Hematopoietic multipotent progenitor cell (in vitro differentiated cells): ENCODE results near the gene PLGRKT. TPM values are rescaled to one million over a fixed set of nuclear protein-coding genes. Genes with fewer than 3 reads are reported as not detected.
"Not testable (repeated sequence)": the region's sequence is repeated elsewhere in the genome, so short reads cannot be mapped to it uniquely, and the experiment has no call there.

Experiments
- DNase-seq, 3 donors: peaks; one replicate each; pipeline ENCODE4 v3.0.0-alpha.2; 2011 to 2015; ENCODE audit warnings: low read depth in 2 of 3, low spot score in 2 of 3
- total RNA-seq: library from RNA; depleted of rRNA; stranded (reverse); fragments of >200 nt; gene quantifications from one replicate; pipeline ENCODE4 v1.2.3, GENCODE V29; 2012

The PLGRKT gene
- total RNA-seq, 1 donor: 3.8 TPM

DNA sequence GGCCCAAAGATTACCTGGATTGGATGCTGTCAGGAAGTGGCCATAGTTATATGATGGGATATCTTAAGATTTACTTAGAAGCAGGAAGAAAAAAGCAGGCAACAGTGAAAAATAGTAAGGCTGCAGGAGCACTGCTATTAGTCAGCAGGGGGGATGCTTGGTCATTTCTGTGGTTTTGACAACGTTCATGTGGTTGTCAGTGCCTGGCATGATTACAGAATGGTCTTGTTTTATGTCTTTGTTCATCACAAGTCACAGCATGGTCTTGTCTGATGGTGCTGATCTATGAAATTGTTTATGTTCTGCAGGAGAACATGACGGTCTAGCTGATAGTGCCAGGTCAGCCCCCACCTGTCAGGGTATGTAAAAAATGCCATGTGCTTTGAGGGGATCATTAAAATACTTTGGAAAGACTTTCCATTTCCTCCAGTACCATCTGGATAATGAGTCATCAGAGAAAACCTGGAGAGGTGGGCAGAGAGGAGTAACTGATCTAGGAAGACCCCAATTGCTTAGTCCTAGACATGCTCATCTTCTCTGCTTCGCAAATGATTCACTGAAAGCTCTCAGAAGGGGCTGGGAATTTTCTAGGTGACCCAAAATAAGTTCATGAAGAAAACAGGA is 48.5 kb downstream of the PLGRKT start:
- peak in 2 of 3 donors; percentile 69 to 83 for DNase-seq

DNA sequence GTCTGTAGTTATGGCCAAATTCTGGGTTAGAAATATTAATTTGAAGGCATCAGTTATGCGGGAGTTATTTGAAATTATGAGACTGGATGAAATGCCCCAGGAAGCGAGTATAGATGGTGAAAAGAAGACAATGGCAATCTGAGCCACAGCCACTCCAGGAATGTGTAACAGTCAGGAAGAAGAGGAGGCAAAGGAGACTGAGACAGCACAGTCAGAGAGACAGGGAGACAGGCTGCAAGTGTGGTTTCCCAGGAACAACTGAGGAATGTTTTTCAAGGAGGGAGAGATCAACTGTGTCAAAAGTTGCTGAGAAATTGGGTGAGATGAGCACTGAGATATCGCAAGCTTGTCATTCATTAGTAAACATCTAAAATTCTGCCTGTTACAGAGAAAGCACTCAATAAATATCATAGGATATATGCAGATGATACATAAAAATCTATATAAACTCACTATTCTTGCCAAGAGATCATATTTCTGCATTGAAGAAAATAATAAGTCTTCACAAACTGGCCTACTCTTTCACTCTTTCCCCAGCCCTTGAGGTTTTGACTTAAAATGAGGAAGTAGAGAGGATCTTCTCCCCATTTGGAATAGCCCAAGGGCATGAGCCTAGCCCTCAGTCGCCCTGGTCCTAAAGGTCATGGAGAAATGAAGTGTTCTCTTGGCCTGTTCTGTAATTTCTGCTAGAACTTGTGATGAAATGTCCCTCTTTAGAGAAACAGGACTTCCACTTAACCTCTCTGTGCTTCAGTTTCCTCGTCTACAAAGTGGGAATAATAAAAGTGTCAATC is 49.5 kb downstream of the PLGRKT start:
- DNase-seq: peak in 1 of 3 donors; percentile 31

DNA sequence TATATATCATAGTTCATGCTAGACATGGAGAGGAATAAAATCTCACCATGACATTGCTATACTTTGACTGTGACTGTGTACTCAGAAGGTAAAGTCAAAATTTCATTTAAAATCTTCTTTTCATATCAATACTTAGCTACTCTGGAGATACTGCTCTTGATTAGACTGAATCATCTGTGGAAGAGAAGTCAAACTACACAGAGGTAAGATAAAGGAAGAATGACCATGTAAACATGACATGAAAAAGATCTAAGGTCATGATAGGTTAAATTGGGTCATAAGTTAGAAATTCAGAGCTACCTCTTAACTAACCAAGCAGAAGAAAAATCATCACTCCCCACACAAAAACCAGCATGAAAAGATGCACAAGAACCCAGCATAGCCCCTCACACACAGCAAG is 53.3 kb downstream of the PLGRKT start:
- DNase-seq: no peak

DNA sequence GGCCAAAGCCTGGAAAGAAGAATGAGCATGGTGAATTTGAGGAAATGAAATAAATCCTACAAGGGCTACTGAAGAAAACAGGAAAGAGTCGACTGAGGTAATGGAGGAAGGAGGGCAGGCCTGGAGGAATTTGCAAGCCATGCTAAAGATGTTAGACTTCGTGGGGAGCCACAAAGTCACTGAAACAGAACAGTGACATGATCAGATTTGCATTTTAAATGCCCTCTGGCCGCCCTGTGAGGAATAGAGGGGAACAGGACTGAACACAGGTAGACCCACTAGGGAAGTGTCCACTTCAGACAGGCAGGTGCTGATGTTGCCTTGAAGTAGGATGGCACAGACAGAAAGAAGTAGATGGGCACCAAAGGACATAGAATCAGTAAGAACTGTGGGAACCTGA is 55.2 kb downstream of the PLGRKT start:
- DNase-seq: no peak

DNA sequence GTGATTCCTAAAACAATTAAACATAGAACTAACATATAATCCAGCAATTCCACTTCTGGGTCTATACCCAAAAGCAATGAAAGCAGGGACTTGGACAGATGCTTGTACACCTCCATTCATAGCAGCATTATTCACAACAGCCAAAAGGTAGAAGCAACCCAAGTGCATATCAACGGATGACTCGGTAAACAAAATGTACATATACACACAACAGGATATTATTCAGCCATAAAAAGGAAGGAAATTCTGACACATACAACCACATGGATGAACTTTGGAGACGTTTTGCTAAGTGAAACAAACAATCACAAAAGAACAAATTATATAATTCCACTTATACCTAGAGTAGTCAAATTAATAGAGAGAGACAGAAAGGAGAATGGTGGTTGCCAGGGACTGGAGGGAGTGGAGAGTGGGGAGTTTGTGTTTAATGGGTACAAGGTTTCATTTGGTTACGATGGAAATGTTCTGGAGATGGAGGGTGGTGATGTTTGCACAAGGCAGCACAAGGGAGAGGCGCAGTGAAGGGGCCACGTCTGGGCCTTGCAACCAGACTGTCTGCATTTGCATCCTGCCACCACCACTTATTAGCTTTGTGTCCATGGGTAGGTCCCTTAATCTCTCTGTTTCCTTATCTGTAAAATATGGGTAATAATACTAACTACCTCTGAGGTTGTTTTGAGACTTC is 61.8 kb downstream of the PLGRKT start:
- DNase-seq: peak in 1 of 3 donors; percentile 7

DNA sequence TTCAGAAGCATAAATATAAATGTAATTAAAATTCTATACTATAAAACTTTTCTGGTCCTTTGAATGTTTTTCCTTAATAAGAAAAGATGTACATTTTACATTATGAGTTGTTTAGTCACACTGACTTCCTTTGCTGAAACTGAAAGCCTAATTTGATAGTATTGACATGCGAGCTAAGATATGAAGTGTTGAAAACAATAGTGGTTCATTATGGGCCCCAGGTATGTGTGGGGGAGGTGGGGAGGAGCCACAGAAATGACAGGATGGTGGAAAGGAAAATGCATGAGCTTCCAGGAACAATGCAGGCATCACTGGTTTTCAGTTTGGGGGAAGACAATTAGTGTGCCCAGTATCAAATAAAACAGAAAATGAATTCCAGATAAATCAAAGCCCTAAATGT is 62.6 kb downstream of the PLGRKT start:
- no peak for DNase-seq

DNA sequence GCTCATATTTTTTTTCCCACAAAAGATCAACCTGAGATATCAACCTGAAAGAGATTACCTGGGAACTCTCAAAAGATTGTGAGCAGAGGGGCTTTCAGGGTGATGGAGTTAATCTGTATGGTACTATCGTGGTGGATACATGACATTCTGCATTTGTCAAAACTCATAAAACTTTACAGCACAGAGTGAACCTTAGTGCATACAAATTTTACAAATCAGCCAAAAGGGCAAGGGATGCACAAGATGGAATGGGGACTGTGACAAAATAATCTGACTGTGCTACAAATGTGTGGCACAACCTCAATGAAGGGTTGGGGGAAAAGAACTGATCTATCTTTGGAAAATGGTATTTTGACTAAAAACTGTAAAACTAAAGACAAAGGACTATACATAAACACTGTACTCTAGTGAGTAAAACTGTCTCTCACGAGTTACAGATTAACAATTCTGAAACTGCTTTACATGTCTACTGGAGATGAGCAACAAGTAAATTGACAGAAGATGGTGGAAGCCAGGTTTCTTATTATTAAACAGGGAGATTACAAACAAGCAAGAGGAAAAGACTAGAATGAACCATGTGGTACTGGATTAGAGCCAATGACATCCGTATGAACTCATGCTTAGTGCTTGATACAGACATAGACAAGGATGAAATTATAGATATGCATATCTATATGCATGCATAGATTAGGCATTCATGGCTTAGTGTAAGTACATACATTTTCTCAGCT is 73.3 kb downstream of the PLGRKT start:
- DNase-seq: no peak

DNA sequence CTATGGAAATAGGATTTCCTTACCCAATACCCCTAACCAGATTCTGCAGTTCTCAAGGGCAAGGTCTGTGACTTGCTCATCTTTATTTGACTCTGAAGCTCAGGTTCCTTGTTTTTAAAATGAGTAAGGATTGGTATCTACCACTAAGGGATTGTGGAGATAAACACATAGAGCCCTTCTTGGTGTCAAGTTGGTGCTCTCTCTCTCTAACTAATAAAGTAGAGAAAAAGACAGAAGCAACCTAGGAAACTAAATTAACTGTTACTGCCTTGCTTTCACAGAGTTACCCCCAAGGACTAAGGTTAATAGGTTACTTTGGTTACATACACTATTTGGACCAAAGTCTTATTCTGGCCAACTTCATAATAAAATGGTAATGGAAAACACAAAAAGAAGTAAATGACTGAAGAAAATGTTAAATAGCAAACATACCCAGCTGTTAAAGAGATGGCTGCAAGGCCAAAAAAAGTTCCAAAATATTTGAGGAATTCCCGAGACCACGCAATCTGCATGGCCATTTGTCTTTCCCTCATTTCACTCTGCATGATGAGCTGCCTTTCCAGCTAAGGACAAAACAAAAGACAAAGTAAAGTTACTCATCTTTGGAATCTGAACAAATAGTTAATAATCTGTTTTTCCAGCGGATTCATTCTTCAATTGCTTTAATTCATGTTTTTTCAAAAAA is 76.3 kb downstream of the PLGRKT start:
- no peak for DNase-seq

DNA sequence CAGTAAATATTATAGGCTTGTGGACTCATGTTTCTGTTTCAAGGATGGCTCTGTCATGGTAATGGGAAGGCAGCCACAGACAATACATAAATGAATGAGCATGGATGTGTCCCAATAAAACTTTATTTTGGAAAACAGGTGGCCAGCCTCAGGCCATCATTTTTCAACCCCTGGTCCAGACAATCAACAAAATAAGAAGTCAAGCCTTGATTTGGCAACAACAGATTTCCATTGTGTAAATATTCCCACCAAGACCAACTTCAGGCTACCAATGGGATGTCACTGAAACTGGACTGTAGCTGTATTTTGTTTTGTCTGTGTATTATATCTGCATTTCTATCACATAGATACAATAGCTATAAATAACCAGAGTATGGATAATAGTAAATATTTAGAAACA is 77.4 kb downstream of the PLGRKT start:
- no peak for DNase-seq

DNA sequence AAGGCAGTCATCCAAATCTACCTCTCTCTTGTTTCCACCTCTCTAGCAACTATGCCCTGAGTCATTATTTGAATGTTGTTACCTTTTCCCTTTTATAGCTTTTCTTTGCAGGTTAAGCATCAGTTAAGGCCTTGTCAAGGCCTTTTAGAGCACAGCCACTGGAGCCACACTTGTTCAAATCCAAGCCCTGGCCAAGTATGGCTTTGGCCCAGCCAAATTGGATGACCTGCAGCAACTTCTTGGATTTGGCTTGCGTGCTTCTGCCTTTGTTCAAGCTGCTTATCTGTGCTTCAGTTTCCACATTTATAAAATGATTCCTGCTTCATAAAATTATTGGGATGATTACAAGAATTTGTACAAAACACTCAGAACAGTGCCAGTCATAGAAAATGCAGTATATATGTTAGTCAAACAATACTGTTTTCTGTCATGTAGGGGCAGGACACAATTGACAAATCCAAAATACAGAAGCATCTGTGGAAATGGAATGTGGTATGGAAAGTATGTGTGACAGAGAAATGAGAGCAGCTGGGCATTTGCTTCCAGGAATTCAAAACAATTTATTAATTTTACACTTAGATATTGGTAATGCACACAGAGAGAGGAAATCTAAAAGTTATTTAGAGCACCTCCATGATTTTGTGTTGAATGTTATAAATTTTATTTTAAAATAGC is 80.2 kb downstream of the PLGRKT start:
- DNase-seq: no peak

DNA sequence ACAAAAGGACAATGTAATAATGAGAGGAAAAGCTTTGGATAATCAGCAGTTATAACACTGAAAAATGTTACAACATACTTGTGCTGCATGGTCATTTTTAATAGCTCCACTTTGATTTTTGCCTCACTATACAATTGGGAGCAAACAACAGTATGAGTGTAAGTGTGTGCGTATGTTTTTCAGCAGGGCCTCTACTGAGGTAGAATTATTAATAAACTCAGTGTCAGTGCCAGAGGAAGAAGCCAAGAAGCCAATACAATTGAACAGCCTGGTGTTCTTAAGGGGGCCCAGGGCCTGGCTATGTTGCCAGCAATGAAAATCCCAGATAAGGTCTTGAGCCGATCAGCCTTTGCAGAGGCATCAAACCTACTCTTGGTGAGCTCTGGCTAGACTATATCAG is 81.9 kb downstream of the PLGRKT start:
- DNase-seq: no peak

DNA sequence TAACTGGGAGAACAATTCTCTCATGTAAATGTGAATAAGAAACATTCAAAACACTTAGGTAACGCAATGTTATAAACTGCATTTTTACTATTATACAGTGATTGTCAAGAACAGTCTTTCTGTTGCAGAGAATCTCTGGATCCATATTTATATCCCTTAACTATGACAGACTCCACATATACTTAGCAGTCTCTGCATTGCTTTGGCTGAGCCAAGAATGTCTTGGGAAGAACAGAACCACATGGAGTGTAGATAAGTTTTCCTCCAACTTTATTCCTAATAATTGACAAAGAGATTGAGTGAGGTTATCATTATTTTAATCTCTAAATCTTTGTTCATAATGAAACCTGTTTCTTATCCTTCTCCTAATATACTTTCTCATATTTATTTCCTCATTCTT is 82.5 kb downstream of the PLGRKT start:
- no peak for DNase-seq

DNA sequence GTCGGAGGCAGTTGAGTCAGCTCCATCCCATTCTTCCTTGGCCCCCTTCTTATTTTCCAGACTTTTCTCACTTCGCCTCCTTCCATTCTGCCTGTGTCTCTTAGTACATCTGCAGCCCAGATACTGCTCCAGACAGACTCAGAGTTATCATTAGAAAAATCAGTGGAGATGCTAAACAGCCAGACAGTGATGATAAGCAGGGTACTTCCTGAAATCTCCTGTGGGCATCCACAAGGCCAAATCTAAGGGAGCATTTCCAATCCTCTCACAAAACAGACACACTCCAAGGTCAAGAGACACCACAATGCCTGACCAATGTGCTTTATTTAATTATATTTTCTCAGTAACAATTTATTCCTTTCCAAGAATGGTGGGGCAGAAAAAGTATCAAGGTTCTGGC is 83.5 kb downstream of the PLGRKT start:
- DNase-seq: no peak

DNA sequence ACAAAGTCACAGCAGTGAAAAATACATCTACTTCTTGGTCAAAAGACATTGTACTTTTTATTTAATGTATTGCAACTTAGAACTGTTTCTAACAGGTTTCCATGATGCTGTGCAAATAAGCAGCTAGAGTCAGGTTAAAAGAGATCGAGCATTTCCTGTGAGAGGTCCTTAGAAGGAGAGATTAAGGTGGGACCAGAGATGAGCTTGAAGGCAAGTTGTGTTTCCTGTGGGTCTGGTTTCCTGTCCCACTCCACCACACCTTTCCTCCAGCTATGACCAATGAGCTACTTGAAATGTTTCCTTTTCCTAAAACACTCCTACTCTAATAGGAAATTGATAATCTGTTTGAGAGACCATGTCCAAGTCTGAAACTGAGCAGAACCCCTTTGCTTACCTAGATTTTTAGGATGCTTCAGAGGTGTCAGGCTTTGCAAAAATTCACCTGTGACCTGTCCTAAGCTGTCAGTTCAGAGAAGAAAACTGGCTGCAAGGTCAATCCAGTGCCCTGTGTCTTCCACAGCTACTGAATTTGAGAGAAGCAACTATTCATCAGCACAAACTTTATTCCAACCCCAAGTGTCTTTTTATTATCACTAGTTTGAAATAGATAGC is 85.0 kb downstream of the PLGRKT start:
- no peak for DNase-seq

DNA sequence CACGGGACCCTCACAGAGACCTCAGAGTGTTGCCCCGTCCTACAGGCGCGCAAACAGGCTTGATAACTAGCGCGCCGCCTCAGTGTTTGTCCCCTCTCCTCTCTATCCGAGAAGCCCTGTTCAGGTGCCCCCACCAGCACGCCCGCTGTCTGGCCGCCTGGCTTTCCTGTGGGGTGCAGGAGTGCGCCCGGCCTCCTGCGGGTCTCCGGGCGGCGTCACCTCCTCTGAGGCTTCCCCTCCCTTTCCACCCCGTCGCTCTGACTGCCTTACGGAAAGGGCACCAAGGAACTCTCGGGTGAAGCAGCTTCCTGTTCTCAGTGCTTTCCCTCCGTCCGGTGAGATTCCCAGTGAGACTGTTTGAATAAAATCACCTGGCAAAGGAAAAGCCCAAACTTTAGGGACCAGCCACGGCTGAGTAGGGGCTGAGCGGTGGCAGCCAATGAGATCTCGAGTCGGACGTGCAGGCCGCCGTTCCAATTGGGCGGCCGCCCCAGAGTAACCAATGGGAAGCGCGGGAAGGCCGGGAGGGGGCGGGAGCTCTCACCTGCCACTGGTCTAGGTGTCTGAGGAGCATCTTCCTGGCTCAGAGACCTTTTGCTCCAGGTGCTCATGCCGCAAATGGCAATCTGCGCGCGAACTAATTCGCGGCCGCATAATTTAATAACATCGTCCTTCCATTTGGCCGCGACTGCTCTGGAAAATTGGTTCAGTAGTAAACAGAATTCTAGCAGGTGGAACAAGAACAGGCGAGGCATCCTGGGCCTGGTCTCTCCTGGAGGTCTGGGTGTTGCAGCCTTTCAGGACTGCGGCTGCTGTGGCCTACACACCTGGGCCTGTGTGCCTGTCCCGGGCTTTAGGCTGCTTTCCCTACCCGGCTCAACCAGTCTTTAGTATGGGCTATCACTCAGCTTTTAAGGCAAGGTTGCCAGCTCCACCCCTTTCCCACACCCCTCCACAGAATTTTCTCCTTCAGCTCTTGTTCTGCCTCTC is 98.4 kb downstream of the PLGRKT start, which contains the start of gene RLN1:
TSS of gene RLN1 (minus strand) at position 885 of the 990 bp plus-strand sequence. CDS start at position 755, 130 bp downstream.
- peak in 2 of 3 donors; percentile 7 to 16 for DNase-seq

DNA sequence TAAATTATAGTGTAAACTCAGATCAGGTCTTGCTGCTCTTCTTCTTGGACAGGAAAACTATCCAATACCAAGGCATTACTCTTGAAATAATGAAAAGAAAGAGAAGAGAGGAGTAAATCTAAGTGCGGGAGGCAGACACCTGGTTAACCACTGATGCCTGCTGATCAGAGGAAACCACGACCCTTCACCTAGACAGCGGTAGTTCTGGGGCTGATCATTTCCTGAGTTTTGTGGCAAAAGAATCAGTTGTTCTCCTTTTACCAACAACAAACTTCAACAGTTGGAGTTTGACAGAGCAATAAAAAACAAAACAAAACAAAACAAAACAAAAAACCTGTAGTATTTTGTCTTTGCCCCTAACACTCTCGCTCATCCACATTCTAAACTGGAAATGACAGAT is 101.0 kb downstream of the PLGRKT start:
- peak in 2 of 3 donors; percentile 24 to 60 for DNase-seq

DNA sequence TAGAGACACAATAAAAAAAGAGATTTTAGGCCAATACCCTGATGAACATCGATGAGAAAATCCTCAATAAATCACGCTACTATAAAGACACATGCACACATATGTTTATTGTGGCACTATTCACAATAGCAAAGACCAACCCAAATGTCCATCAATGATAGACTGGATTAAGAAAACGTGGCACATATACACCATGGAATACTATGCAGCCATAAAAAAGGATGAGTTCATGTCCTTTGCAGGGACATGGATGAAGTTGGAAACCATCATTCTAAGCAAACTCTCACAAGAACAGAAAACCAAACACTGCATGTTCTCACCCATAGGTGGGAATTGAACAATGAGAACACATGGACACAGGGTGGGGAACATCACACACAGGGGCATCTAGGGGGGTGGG is 106.4 kb downstream of the PLGRKT start:
- DNase-seq: not testable (repeated sequence)

DNA sequence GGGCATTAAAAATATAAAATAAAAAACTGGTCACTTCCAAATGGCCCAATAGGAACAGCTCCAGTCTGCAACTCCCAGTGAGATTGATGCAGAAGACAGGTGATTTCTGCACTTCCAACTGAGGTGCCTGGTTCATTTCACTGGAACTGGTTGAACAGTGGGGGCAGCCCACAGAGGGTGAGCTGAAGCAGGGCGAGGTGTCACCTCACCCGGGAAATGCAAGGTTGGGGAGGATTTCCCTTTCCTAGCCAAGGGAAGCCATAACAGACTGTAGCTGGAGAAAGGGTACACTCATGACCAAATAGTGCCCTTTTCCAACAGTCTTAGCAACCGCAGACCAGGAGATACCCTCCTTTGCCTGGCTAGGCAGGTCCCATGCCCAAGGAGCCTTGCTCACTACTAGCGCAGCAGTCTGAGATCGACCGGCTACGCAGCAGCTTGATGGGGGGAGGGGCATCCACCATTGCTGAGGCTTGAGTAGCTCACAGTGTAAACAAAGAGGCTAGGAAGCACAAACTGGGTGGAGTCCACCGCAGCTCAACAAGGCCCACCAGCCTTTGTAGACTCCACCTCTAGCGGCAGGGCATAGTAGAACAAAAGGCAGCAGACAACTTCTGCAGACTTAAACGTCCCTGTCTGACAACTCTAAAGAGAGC is 110.7 kb downstream of the PLGRKT start:
- no peak for DNase-seq
